Measurements from ENCODE around the gene SYNM.
A peak's percentile ranks its signal among the peaks of the same experiment; 100 is the strongest.

Gene SYNM

DNA sequence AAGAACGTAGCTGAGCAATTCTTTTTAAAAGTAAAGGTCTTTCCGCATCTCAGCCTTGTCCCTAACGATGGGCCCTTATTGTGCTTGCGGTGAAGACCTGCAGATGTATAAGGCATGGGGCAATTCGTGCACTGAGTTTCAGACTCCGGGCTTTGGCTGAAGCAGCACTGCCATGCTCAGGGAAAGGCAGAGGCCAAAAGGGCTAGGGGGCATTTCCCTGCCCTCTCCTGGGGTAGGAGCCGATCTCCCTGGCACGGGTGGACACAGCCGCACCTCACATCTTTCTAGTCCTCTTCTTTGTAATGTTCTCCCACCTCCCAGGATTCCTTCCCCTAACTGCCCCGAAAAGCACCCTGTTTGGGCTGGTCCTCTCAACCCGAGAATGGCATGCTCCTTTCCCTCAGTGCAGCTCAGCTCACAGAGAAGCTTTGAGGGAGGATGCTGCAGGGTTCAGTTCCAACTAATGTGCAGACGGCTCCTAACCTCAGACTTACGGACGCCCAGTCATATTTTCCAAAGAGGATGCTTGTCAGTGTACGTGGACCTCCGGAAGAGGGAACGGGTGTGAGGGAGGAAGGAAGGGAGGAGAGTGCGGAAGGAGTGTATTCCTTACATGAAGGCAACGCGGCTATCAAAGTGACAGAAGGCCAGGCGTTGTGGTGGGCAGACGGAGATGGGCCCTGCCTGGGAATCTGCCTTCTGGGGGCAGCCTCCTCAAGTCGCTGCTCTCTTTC, 61.2 kb downstream of the SYNM start:
- no peak for TF ChIP-seq GATA3 (IDR thresholded peaks at IDR 0.05; ENCODE audit: low read depth, low read length)

DNA sequence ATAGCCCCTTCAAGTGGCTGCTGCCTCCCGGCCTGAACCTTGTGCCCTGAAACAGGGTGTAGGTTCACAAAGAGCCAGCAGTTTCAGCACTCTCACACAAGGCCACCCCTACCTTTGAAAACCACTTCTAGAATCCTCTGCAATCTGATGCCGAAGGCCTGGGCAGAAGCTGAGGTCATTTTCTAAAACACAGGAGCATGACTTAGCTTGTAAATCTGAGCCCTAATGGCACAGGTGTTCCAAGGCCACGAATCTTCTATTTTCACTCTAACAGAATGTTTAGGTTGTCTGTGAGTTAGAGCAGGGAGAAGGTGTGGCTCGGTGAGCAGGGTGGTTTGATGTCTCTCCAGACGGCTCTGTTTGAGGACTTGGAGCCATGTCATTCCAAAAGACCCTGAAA, 62.3 kb downstream of the SYNM start:
- no peak for TF ChIP-seq GATA3 (IDR thresholded peaks at IDR 0.05; ENCODE audit: low read depth, low read length)
- no peak for TF ChIP-seq GATA2 (IDR thresholded peaks at IDR 0.05; ENCODE audit: low read depth, low read length)

DNA sequence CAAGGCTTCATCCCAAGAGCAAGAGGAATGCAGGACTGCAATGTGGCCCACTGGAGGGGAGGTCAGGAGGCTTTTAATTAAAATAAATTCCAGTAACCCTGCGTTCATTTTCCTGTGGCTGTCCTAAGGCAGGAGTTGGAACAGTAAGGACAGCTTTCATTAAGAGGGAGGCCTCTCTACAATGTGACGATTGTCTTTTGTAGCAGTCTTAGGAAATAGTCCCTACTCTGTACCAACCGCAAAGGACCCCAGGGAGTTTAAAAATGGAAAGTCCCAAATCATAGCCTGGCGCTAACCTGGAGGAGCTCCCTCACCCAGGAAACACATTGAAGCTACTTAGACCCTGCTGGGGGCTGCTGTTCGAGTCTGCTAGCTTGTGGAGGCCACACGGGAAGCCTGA, 62.8 kb downstream of the SYNM start:
- TF ChIP-seq GATA2 (IDR thresholded peaks at IDR 0.05; ENCODE audit: low read depth, low read length) (no peak), GATA3 (IDR thresholded peaks at IDR 0.05; ENCODE audit: low read depth, low read length) (no peak)

DNA sequence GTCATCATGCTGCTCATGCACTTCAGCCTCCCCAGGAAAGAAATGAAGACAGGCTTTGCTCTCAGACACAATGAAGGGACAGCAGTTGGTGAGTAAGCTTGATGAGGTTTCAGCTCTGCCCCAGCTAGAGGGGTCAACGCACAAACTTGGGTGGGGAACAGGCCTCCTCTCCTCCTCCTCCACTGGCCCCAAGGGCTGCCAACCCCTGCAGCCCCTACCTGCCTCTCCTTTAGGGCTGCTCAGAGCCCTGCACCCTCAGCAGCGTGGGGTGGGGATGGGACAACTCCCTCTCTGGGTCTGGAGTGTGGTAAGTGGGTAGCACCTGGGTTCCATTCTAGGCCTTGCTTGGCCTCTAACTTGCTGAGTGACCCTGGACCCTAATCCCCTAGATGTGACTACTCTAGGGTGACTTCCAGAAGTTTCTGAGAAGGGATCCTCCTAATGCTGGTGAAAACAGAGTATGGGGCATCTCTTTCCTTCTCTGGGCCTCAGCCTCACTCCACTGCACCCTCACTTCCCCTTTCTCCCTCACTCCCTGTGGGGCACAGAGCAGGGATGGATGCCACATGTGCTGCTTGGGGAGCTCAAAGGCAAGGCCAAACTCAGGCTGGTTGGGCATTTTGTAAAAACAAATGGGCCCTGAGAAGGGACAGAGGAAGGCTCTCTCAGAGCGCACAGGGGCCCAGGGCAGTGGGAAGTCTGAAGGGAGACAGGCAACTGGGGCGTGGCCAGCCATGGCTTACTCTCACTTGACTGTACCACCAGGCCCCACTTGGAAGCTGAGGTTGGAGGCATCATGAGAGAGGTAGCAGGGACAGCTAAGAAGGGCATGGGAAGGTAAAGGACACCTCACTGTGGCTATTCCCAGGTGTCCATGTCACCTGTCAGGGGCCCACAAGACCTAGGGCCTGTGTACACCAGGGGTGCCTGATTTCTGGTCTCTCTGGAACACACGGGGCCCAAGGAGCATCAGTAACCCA, 64.0 kb downstream of the SYNM start:
- no peak for TF ChIP-seq GATA3 (IDR thresholded peaks at IDR 0.05; ENCODE audit: low read depth, low read length)

DNA sequence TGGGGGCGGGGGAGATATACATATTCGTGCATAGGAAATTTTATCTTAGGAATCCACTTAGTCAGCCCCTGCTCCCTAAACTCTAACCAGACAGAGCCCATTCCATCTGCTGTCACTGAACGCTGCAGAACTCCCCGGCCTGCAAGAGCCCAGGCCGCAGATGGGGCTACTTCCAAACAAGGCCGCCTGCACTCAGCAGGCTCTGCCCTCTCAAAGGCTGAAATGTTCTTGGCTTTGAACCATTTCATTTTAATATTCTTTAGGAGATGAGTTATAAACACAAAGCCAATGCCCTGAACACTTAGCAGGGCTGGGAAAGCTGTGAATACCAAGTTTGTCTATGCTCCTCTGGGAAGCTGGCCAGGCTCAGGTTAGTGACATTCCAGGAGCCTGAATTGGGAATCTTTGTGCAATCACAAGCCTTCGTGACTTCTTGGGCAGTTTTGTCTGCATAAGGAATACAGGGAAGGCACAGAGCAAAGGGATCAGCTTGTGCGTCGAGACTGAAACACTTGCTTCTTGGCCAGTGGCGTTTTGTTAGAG, 65.0 kb downstream of the SYNM start:
- TF ChIP-seq GATA3 (IDR thresholded peaks at IDR 0.05; ENCODE audit: low read depth, low read length) (no peak), GATA2 (IDR thresholded peaks at IDR 0.05; ENCODE audit: low read depth, low read length) (no peak)

DNA sequence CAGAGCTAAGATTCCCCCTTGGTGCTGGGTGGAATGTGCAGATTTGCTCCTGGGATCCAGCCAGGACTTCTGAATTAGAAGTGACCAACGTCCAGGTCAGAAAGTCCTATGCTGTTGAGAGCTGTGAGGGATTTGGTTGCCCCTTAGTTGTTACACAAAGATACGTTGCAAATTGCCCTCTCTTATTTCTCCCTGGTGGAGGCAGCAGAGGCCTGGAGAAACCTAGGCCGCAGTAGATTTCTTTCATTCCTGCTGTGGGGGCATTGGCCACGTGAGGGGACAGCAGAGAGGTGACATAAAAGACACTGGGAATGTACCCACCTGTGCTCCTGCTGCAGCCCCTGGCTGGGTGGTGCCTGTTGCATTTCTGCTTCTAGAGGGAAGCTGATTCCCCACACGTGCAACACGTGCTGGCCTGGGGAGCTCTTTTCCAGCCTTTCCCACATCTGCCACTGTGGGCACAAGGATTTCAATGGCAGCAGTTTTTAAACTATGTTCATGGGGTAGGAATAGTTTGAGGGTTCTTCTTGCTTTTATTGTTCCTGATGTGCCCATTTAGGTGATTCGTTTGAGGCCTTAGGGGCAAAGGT, 65.7 kb downstream of the SYNM start:
- TF ChIP-seq GATA3 (IDR thresholded peaks at IDR 0.05; ENCODE audit: low read depth, low read length) (no peak), GATA2 (IDR thresholded peaks at IDR 0.05; ENCODE audit: low read depth, low read length) (no peak)

DNA sequence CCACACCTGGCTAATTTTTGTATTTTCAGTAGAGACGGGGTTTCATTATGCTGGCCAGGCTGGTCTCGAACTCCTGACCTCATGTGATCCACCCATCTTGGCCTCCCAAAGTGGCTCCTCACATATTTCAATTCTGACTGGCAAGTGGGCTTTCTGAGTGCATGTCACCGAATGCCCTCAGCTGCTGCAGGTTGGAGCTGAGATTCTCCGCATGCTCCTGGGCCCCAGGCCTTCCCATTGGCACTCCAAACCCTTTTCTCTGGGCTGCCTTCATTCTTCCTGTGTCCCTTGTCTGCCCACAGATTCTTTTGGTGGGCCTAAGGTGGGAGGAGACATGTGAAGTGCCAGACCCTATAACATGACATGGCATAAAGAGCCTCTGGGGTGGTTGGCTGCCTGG, 67.3 kb downstream of the SYNM start:
- TF ChIP-seq GATA3 (IDR thresholded peaks at IDR 0.05; ENCODE audit: low read depth, low read length) (no peak), GATA2 (IDR thresholded peaks at IDR 0.05; ENCODE audit: low read depth, low read length) (no peak)

DNA sequence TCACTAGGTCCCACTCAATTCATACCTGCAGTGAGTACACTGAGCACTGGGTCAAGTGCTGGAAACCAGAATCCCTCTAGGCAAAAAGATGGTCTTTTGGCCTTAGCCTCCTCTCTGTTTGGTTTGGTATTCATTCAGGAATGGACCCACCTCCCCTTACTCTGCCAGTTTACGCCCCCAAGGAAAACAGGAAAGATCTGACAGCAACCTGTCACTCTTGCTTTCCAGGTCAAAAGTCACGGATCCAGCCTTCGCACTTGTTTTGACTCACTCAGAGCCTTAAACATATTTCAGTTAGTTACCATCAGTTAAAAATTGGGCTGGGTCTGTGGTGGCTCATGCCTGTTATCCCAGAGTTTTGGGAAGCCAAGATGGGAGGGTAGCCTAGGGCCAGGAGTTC, 68.1 kb downstream of the SYNM start:
- TF ChIP-seq GATA3 (IDR thresholded peaks at IDR 0.05; ENCODE audit: low read depth, low read length), result no peak
- TF ChIP-seq GATA2 (IDR thresholded peaks at IDR 0.05; ENCODE audit: low read depth, low read length), result no peak

DNA sequence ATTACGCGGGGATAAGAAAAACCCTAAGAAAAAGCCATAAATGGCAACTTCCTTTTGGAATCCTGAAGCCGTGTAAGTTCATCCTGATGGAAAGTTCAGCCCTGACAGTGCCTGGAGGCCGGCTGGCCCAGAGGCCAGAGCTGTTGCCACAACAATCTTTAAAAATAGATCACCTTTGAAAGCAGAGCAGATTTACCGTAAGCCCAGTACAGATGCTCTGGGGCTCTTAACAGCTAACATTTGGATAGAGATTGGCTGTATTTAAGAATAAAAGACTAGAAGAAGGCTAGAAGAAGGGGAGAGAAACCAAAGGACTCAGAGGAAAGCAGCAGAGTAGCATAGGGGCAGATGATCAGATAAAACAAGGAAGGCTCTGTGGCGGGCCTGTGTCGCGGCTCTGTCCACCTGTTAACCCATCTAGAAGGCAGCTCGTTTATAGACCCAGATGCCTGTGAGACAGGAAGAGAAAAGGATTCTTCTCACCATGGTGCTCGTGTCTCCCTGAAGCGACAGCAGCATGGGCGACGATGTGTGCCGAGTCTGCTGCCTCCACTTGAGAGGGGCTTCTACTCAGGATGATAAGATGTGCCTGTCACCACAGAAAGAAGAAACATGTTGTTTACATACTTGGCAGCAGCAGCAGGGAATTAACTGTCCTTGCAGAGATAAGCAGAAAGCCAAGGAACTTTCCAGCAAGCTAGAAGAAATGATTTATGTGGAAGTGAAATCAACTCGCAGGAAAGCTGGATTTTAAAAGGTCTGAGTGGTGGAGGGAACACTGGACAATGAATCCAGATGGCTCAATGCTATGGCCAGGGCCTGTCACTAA, 69.9 kb downstream of the SYNM start:
- no peak for TF ChIP-seq GATA3 (IDR thresholded peaks at IDR 0.05; ENCODE audit: low read depth, low read length)

DNA sequence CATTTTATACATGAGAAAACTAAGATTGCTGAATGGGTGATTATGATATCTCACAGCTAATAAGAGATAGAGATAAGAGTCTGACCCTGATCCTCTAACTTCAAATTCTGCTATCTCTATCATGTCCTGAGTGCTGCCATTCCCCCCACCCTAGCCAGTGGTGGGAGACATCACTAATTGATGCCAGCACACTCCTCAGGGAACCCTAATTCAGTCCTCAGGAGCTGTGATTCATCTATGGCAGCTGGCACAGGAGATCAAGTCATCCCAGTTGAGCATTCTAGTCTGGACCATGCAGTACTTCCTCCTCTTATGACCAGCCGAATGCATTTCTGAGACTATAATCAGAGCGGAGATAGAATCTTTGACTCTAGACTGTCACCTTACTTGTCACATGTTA, 71.9 kb downstream of the SYNM start:
- TF ChIP-seq GATA3 (IDR thresholded peaks at IDR 0.05; ENCODE audit: low read depth, low read length) (no peak), GATA2 (IDR thresholded peaks at IDR 0.05; ENCODE audit: low read depth, low read length) (0 out of 2 replicates have a peak, but pooled peaks have one; percentile 16)

DNA sequence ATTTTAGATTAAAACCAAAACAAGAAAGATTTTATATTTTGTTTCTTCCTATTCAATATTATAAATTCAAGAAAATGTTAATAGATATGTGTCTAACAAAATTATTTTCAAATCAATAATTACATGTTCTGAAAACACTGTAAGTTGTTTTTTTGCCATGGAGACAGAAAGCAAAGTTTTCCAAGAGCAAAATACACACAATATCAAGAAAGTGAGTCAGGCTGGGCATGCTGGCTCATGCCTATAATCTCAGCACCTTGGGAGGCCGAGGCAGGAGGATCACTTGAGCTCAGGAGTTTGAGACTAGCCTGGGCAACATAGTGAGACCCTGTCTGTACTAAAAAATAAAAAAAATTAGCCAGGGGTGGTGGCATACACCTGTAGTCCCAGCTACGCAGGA, 72.8 kb downstream of the SYNM start:
- TF ChIP-seq GATA3 (IDR thresholded peaks at IDR 0.05; ENCODE audit: low read depth, low read length) (no peak), GATA2 (IDR thresholded peaks at IDR 0.05; ENCODE audit: low read depth, low read length) (no peak)

DNA sequence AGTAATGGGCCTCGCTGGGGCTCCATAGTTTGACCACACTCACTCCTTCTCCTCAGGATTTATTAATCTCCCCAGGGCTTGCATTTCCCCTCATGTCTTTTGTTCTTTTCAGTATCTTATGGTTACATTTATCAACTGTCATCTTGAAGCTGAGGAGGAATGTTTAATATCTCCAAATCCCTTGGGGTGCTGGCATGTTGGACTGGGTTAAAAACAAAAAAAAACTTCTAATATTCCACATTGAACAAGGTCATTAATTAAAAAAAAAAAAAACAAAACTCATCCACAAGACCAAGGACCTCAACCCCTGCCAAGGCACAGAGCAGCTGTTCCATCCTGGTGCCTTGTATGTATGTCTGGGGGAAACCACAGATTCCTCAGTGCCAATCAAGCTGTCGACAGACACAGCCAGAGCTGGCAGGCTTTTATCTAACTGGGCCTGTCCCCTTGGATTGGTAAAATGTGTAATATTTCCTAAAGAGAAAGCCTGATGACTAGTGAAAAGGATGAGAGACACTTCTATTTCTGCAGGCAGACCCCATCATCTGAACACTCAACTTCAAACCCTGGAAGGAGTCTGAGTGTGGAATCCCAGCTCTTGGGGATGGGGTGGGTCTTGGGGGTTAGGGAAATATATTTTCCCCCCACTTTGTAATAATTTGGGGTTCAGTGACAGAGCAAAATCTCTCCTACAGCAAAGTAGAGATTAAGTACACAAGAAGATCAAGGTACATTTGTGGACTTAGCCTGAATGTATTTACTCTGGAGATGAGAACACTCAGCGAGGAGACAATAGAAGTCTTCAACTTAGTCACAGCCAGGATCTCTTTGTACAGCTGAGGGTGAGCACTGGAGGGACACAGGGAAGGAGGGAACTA, 75.4 kb downstream of the SYNM start:
- TF ChIP-seq GATA3 (IDR thresholded peaks at IDR 0.05; ENCODE audit: low read depth, low read length) (no peak), GATA2 (IDR thresholded peaks at IDR 0.05; ENCODE audit: low read depth, low read length) (no peak)

DNA sequence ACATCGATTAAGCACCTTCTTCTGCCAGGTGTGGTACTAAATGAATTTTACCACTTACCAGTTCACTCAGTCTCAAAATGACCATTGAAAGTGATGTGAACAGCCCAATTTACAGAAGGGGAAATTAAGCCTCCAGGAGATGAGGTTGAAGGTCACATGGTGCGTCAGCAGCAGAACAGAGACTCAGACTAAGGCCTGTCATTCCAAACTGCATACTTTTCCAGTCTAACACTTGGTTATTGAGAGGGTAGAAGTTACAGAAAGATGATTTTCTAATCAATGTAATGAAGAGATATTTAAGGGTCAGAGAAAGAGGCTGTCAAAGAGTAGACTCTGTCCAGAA, 76.1 kb downstream of the SYNM start:
- TF ChIP-seq GATA2 (IDR thresholded peaks at IDR 0.05; ENCODE audit: low read depth, low read length), result no peak
- no peak for TF ChIP-seq GATA3 (IDR thresholded peaks at IDR 0.05; ENCODE audit: low read depth, low read length)
